Activated T-cell treated with anti-CD3 and anti-CD28 coated beads, Interleukin-2, amount 50 U/mL, for 48 hours (primary cell): Measurements from ENCODE around the gene CYP1A2.
"Not testable (repeated sequence)": the region's sequence is repeated elsewhere in the genome, so short reads cannot be mapped to it uniquely, and the experiment has no call there.

ENCODE experiments used
- DNase-seq, 2 experiments: peaks; one replicate each; pipeline ENCODE4 v3.0.0-alpha.2; 2020

Gene CYP1A2

GRCh38 chr15:74777769-74778598 lies 29.3 kb downstream of the CYP1A2 start:
- DNase-seq = no peak

GRCh38 chr15:74778599-74778970 lies 29.9 kb downstream of the CYP1A2 start:
- DNase-seq = peak in 1 of 2 experiments; percentile 21

- DNase-seq = no peak
Measured at GRCh38 chr15:74779162-74779648, 30.6 kb downstream of the CYP1A2 start.

- DNase-seq = peak; percentile 59 to 64
Measured at GRCh38 chr15:74780523-74781430, 32.1 kb downstream of the CYP1A2 start.

- DNase-seq = peak; percentile 81 to 85
Measured at GRCh38 chr15:74781431-74782258, 33.0 kb downstream of the CYP1A2 start, which contains the start of gene CSK. TSS of gene CSK (plus strand) at chr15:74782080. CDS start at chr15:74798298, 16,218 bp downstream.

- DNase-seq = peak in 1 of 2 experiments; percentile 62
Measured at GRCh38 chr15:74782259-74783071, 33.8 kb downstream of the CYP1A2 start.

GRCh38 chr15:74783072-74783807 lies 34.6 kb downstream of the CYP1A2 start:
- peak; percentile 71 for DNase-seq

- peak in 1 of 2 experiments; percentile 52 for DNase-seq
Measured at GRCh38 chr15:74783808-74784175, 35.1 kb downstream of the CYP1A2 start.

GRCh38 chr15:74784426-74785193 lies 36.0 kb downstream of the CYP1A2 start:
- peak; percentile 56 to 59 for DNase-seq

- peak; percentile 55 to 67 for DNase-seq
Measured at GRCh38 chr15:74785194-74786032, 36.8 kb downstream of the CYP1A2 start.

- DNase-seq = not testable (repeated sequence)
Measured at GRCh38 chr15:74786081-74786480, 37.4 kb downstream of the CYP1A2 start.

GRCh38 chr15:74786551-74787165 lies 38.0 kb downstream of the CYP1A2 start:
- peak in 1 of 2 experiments; percentile 45 for DNase-seq

GRCh38 chr15:74787251-74788041 lies 38.8 kb downstream of the CYP1A2 start:
- peak; percentile 92 to 94 for DNase-seq

- no peak for DNase-seq
Measured at GRCh38 chr15:74788042-74788682, 39.5 kb downstream of the CYP1A2 start.

GRCh38 chr15:74788683-74789151 lies 40.1 kb downstream of the CYP1A2 start:
- DNase-seq = peak; percentile 65 to 72

- DNase-seq = peak in 1 of 2 experiments; percentile 50
Measured at GRCh38 chr15:74789171-74789631, 40.6 kb downstream of the CYP1A2 start.

- DNase-seq = peak in 1 of 2 experiments; percentile 46
Measured at GRCh38 chr15:74789741-74790079, 41.1 kb downstream of the CYP1A2 start.
